GM12878 (cell line): ENCODE data around the gene AP3D1. TPM values are rescaled to one million over a fixed set of nuclear protein-coding genes. Genes with fewer than 3 reads are reported as not detected.

Experiments
- ATAC-seq: fragments of 200-7000 bp; cut with Tn5 transposase; 3 replicates; pipeline ENCODE4 v1.9.1; 2020; ENCODE audit warnings: mild to moderate bottlenecking, moderate library complexity
- BruUV-seq: library from RNA; stranded (reverse); fragments of 400-500 nt; replicated peaks from 2 replicates; lab custom pipeline; 2021; lab: Mats Ljungman, UMichigan
- CTCF ChIA-PET: fragments of 300-600 bp; sonication (Branson Sonifier 250); formaldehyde crosslinking; extraction: SDS; loops from one replicate; lab custom pipeline; 2021; ENCODE audit warnings: inconsistent platforms; lab: Yijun Ruan, JAX
- POLR2A ChIA-PET: fragments of 350-600 bp; formaldehyde crosslinking; extraction: SDS; loops from one replicate; lab custom pipeline; 2021; ENCODE audit warnings: inconsistent platforms; lab: Charles Lee
- RAD21 ChIA-PET: fragments of 300-600 bp; sonication (Branson Sonifier 250); formaldehyde crosslinking; loops from one replicate; lab custom pipeline; 2023; ENCODE audit warnings: antibody characterized with exemption; ENCODE audit not compliant: unreplicated experiment; lab: Charles Lee
- SMC1A ChIA-PET: fragments of 300-600 bp; sonication (Branson Sonifier 250); formaldehyde crosslinking; loops from one replicate; lab custom pipeline; 2023; ENCODE audit not compliant: unreplicated experiment, uncharacterized antibody; lab: Charles Lee
- DNase-seq: peaks from one replicate; pipeline ENCODE4 v3.0.0-alpha.2; 2011; ENCODE audit warnings: low read depth, low spot score
- FAIRE-seq: peaks from 3 replicates; lab custom pipeline; 2011; peaks lifted over from hg19 to GRCh38; lab: Jason Lieb, UNC
- H2AFZ ChIP-seq: 2 replicates; pipeline ENCODE4 v1.6.0; 2011; ENCODE audit warnings: low read depth, low read length, control low read depth; ENCODE audit not compliant: control insufficient read depth
- H3K27ac ChIP-seq: 2 replicates; pipeline ENCODE4 v1.5.1; 2011; ENCODE audit warnings: control low read depth; ENCODE audit not compliant: control insufficient read depth, insufficient read depth
- H3K27me3 ChIP-seq, 2 experiments: replicated peaks in 1 of 2; 2 replicates each; pipeline versions ENCODE4 v1.6.0 to v1.6.1; 2011; ENCODE audit warnings: low read length in 1 of 2; ENCODE audit not compliant: control insufficient read depth in 2 of 2, insufficient read depth in 2 of 2
- H3K36me3 ChIP-seq, 2 experiments: 2 replicates each; pipeline ENCODE4 v1.5.1; 2011; ENCODE audit warnings: low read length in 1 of 2; ENCODE audit not compliant: control insufficient read depth in 2 of 2, insufficient read depth in 2 of 2
- H3K4me1 ChIP-seq: 2 replicates; pipeline ENCODE4 v1.6.1; 2011; ENCODE audit warnings: mild to moderate bottlenecking, low read length, moderate library complexity, mixed read lengths; ENCODE audit not compliant: control insufficient read depth, insufficient read depth
- H3K4me2 ChIP-seq: 2 replicates; pipeline ENCODE4 v1.6.0; 2011; ENCODE audit warnings: control low read depth; ENCODE audit not compliant: control insufficient read depth, insufficient read depth
- H3K4me3 ChIP-seq: fragments of 200-600 bp; sonication (generic); 2 replicates; pipeline ENCODE4 v1.5.1; 2016
- H3K79me2 ChIP-seq: 2 replicates; pipeline ENCODE4 v1.6.0; 2011; ENCODE audit warnings: low read length; ENCODE audit not compliant: control insufficient read depth, insufficient read depth
- H3K9ac ChIP-seq: 2 replicates; pipeline ENCODE4 v1.8.0; 2011; ENCODE audit warnings: low read length, control low read depth, mixed read lengths; ENCODE audit not compliant: control insufficient read depth, insufficient read depth
- H3K9me3 ChIP-seq: replicated peaks from 3 replicates; pipeline ENCODE4 v1.5.1; 2011; ENCODE audit warnings: mild to moderate bottlenecking, low read length; ENCODE audit not compliant: control insufficient read depth, insufficient read depth
- H4K20me1 ChIP-seq: 2 replicates; pipeline ENCODE4 v1.6.0; 2011; ENCODE audit not compliant: control insufficient read depth, insufficient read depth
- CHD4 ChIP-seq: fragments of 200-600 bp; sonication (generic); IDR thresholded peaks from 2 replicates; pipeline ENCODE4 v1.6.1; 2016; ENCODE audit warnings: mild to moderate bottlenecking
- MLLT1 ChIP-seq: fragments of 450-650 bp; IDR thresholded peaks from 2 replicates; pipeline ENCODE4 v1.6.1; 2016; ENCODE audit warnings: mild to moderate bottlenecking
- NFYB ChIP-seq: IDR thresholded peaks from 2 replicates; pipeline ENCODE4 v1.6.1; 2011; ENCODE audit warnings: low read depth, mild to moderate bottlenecking, low read length, improper control_type of control experiment, moderate library complexity; ENCODE audit not compliant: insufficient read depth
- NRF1 ChIP-seq: conservative IDR thresholded peaks from 2 replicates; pipeline ENCODE4 v1.6.1; 2011; ENCODE audit warnings: mild to moderate bottlenecking, low read depth, low read length, improper control_type of control experiment
- POU2F2 ChIP-seq: IDR thresholded peaks from 3 replicates; pipeline ENCODE4 v1.6.1; 2011; ENCODE audit warnings: low read depth, mild to moderate bottlenecking, low read length, borderline replicate concordance
- ZBTB11 ChIP-seq: fragments of 450-650 bp; formaldehyde crosslinking; IDR thresholded peaks from 2 replicates; pipeline ENCODE4 v1.5.0; 2022; ENCODE audit warnings: mild to moderate bottlenecking, missing genetic modification characterization
- WGBS: methylation state at CpG from one replicate; pipeline ENCODE4 v1.1.6; 2016; ENCODE audit warnings: low lambda C conversion rate; ENCODE audit not compliant: insufficient replicate concordance, insufficient coverage; ENCODE audit errors: missing lambda C conversion rate; 5-methylcytosine and 5-hydroxymethylcytosine counted together
- in situ Hi-C: fragments of 300-500 bp; cut with MboI; formaldehyde crosslinking; loops from 9 replicates; pipeline ENCODE4 v1.14.3; 2018; ENCODE audit warnings: mixed read lengths
- intact Hi-C: fragments of 100-400 bp; cut with micrococcal nuclease; formaldehyde crosslinking; loops from one replicate; pipeline ENCODE4 v1.14.2; 2022; ENCODE audit not compliant: unreplicated experiment
- polyA plus RNA-seq, 11 experiments: library from polyadenylated mRNA; depleted of rRNA in 4 of 11; unstranded in 6 of 11; stranded (reverse) in 5 of 11; fragments of >200 nt; fragmentation: Nextera tagmentation in 4 of 11; fragmentation: Illumina TruSeq in 1 of 11; extraction: Ambion mirVana in 4 of 11; extraction: Trizol in 1 of 11; gene quantifications; 1 replicate in 1 of 11; 2 replicates in 10 of 11; pipeline versions ENCODE4 v1.2.1 to v1.2.3, GENCODE V29; 2011 to 2016; ENCODE audit warnings: inconsistent platforms in 2 of 11, missing spikeins in 2 of 11, low read depth in 1 of 11
- total RNA-seq, 4 experiments: library from RNA; depleted of rRNA in 3 of 4; stranded (reverse); fragments of >200 nt in 3 of 4; fragmentation: Illumina TruSeq in 1 of 4; extraction: Trizol in 1 of 4; gene quantifications; 2 replicates each; pipeline versions ENCODE4 v1.2.1 to v1.2.3, GENCODE V29; 2013 to 2021
- TF ChIP-seq, protein P1 (sequence below): IDR thresholded peaks from 2 replicates; pipeline ENCODE4 v1.6.1; 2012; ENCODE audit warnings: low read depth, low read length, improper control_type of control experiment
- TF ChIP-seq, protein P2 (sequence below): IDR thresholded peaks from 2 replicates; pipeline ENCODE4 v1.6.1; 2011; ENCODE audit warnings: low read depth, low read length, improper control_type of control experiment, borderline replicate concordance

The AP3D1 gene
- total and polyA plus RNA-seq, 10 of the 15 experiments (the other 5 are each of a cell fraction or from before 2014, with no cell fraction given): 1.5 to 108 (median 59.1) TPM

- H2AFZ ChIP-seq: no peak overlapping the region
- DNase-seq (no peak), FAIRE-seq (no peak), ATAC-seq (no peak)
- ChIA-PET CTCF (no interaction called here), RAD21 (no interaction called here), POLR2A (no interaction called here), SMC1A (no interaction called here)
- no peaks in the 10 kb centered on the region for H3K4me1 ChIP-seq
- H3K27me3 ChIP-seq: no peaks in the 10 kb centered on the region
- 97% methylated on average over 29 of the region's 31 CpGs for WGBS
- no TSS peak for BruUV-seq
- no peak overlapping the region for H3K27ac ChIP-seq
- in situ Hi-C loops (no loop called here), intact Hi-C loops (no loop called here)
- H3K9me3 ChIP-seq: no peaks in the 10 kb centered on the region
- no peaks in the 10 kb centered on the region for H3K79me2 ChIP-seq
- no peak overlapping the region for H3K4me3 ChIP-seq
- no peak for TF ChIP-seq ZBTB11 (CRISPR knock-in tag)
- TF ChIP-seq CHD4: no peak
- TF ChIP-seq POU2F2: no peak
- no peak for TF ChIP-seq MLLT1
- no peak for TF ChIP-seq NFYB
- TF ChIP-seq, protein P1, sequence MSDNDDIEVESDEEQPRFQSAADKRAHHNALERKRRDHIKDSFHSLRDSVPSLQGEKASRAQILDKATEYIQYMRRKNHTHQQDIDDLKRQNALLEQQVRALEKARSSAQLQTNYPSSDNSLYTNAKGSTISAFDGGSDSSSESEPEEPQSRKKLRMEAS: no peak
- TF ChIP-seq, protein P2, sequence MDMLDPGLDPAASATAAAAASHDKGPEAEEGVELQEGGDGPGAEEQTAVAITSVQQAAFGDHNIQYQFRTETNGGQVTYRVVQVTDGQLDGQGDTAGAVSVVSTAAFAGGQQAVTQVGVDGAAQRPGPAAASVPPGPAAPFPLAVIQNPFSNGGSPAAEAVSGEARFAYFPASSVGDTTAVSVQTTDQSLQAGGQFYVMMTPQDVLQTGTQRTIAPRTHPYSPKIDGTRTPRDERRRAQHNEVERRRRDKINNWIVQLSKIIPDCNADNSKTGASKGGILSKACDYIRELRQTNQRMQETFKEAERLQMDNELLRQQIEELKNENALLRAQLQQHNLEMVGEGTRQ: no peak
- TF ChIP-seq NRF1: no peak
- H3K9ac ChIP-seq: no peak overlapping the region
- no peak overlapping the region for H3K4me2 ChIP-seq
- peaks cover 4 to 60% of the 10 kb centered on the region in 2 experiments; a peak in 3 of 4 replicates for H3K36me3 ChIP-seq
- H4K20me1 ChIP-seq: no peaks in the 10 kb centered on the region
Observed at GRCh38 chr19:2119921-2120785, 31.2 kb downstream of the AP3D1 start.
